ENCODE data around the gene VPS45.

VPS45 gene

DNA sequence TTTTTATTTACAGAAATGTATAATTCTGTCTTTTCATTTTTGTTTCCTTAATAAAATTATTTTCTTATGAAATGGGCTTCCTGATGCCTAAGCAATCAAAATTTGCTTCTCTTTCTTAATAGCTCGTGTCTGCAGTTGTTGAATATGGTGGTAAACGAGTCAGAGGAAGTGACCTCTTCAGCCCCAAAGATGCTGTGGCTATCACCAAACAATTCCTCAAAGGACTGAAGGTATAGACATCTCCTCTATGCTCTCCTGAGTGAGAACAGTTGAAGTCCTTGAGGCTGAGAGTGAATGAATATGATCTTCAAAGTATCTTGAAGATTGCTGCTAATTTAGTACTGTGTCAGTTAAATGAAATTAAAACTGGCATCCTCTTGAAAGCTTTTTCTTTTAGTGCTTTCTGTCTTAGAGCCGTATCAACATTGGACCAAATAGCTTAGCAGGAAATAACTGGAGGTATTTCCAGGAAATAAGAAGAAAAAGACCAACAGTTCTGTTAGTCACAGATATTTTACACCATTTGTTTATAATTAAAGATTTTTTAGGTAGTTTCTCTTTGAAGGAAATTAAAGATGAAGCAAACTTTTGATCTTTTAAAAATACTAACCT lies 24.7 kb downstream of the VPS45 start:
- peaks cover 16% of the 10 kb centered on the region for H3K4me1 Mint-ChIP-seq
- peaks cover 18% of the 10 kb centered on the region for H3K36me3 Mint-ChIP-seq
- no peaks in the 10 kb centered on the region for H3K9me3 Mint-ChIP-seq
- no peak for ATAC-seq
- H3K4me3 Mint-ChIP-seq: no peak overlapping the region
- no peaks in the 10 kb centered on the region for H3K27me3 Mint-ChIP-seq
- no peak overlapping the region for H3K27ac Mint-ChIP-seq

DNA sequence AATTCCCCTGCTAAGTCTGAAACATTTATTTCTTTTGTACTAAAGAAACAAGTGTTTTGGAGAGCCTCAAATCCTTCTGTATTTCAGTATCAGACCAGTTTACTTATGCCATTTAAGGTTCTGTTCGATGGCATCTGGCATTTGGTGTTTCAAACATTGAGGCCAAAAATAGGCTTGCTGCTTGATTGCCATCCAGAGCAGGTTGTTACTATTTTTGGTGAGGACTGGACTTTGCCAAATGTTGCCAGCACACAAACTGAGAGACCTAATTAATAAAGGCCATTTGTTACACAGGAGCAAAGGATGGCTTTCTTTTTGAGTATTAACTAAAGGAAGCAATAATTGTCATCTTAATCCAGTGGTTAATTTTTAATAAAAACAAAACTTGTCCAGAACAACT lies 26.2 kb downstream of the VPS45 start:
- no peak for ATAC-seq
- Mint-ChIP-seq H3K9me3 (no peaks in the 10 kb centered on the region), H3K36me3 (peaks cover 8% of the 10 kb centered on the region), H3K4me1 (peaks cover 16% of the 10 kb centered on the region), H3K27ac (no peak overlapping the region), H3K27me3 (no peaks in the 10 kb centered on the region), H3K4me3 (no peak overlapping the region)

DNA sequence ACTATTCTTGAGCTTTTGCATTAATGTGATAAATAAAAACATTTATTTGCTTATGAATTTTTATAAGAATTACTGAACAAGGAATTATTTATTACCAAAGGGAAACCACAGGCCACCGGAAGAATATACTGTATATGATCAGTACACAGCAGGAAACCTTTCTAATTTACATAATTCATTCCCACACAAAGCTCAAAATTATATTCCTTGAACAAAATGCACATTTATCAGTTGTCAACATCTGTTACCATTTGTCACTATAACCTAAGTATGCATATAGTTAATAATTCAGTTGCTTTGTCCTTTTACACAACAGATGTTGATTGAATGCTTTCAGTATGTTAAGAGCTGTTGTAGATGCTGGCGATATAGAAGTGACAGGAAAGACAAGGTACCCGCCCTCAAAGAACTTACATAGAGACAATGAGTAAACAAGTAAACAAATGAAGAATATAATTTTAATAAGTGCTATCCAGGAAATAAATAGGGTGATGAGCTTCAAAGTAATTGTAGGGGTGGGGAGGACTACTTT lies 27.2 kb downstream of the VPS45 start:
- Mint-ChIP-seq H3K4me3 (no peak overlapping the region), H3K27ac (no peak overlapping the region), H3K4me1 (peaks cover 13% of the 10 kb centered on the region), H3K9me3 (no peaks in the 10 kb centered on the region), H3K27me3 (no peaks in the 10 kb centered on the region), H3K36me3 (peaks cover 9% of the 10 kb centered on the region)
- ATAC-seq: no peak

DNA sequence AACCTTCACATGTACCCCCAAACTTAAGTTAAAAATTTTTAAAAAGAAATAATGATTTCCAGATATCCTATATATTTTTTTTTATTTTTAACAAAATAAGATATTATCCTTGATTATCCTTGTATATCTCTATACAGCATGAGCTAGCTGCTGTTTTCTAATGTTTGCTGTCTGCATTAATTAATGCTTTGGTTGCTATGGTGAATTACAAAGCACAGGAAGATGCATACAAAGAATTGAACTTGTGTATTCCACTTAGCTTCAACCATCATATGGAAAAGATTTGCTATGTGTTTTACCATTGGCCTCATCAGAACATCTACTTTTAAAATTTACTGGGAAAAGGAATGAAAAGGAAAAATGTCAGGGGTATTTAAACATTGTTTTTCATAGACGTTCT lies 35.4 kb downstream of the VPS45 start:
- ATAC-seq: no peak
- H3K27me3 Mint-ChIP-seq: no peaks in the 10 kb centered on the region
- no peak overlapping the region for H3K27ac Mint-ChIP-seq
- H3K36me3 Mint-ChIP-seq: peaks cover 59% of the 10 kb centered on the region
- no peak overlapping the region for H3K4me3 Mint-ChIP-seq
- no peaks in the 10 kb centered on the region for H3K9me3 Mint-ChIP-seq
- peaks cover 5% of the 10 kb centered on the region for H3K4me1 Mint-ChIP-seq

DNA sequence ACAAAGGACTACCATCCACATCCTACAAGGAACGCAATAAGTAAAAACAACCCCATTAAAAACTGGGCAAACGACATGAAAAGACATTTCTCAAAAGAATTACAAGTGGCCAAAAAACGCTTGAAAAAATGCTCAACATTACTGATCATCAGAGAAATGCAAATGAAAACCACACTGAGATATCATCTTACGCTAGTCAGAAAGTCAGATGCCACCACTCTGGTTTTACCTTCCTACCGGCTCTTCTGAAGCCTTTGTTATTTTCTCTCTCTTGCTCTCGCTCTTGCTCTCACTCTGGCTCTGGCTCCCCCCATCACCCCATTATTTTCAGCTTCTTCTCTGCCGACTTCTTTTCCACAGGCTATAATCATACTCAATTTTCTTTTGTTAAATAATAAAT lies 38.8 kb downstream of the VPS45 start:
- peaks cover 59% of the 10 kb centered on the region for H3K36me3 Mint-ChIP-seq
- no peaks in the 10 kb centered on the region for H3K27me3 Mint-ChIP-seq
- no peak for ATAC-seq
- no peak overlapping the region for H3K27ac Mint-ChIP-seq
- H3K4me1 Mint-ChIP-seq: peaks cover 17% of the 10 kb centered on the region
- H3K4me3 Mint-ChIP-seq: no peak overlapping the region
- H3K9me3 Mint-ChIP-seq: no peaks in the 10 kb centered on the region

GRCh38 chr1:150109586-150109985 lies 42.0 kb downstream of the VPS45 start:
- H3K27me3 Mint-ChIP-seq: no peaks in the 10 kb centered on the region
- no peaks in the 10 kb centered on the region for H3K9me3 Mint-ChIP-seq
- no peak overlapping the region for H3K4me3 Mint-ChIP-seq
- peaks cover 57% of the 10 kb centered on the region for H3K36me3 Mint-ChIP-seq
- no peak for ATAC-seq
- peaks cover 17% of the 10 kb centered on the region for H3K4me1 Mint-ChIP-seq
- H3K27ac Mint-ChIP-seq: peak overlapping the region; percentile 49

- Mint-ChIP-seq H3K9me3 (peaks cover 3% of the 10 kb centered on the region), H3K27ac (peak overlapping the region; percentile 49), H3K27me3 (no peaks in the 10 kb centered on the region), H3K4me1 (peaks cover 17% of the 10 kb centered on the region), H3K36me3 (peaks cover 57% of the 10 kb centered on the region), H3K4me3 (no peak overlapping the region)
- ATAC-seq: no peak
Observed at GRCh38 chr1:150110116-150110515, 42.5 kb downstream of the VPS45 start.

GRCh38 chr1:150111670-150112069 lies 44.1 kb downstream of the VPS45 start:
- H3K9me3 Mint-ChIP-seq: peaks cover 5% of the 10 kb centered on the region
- no peaks in the 10 kb centered on the region for H3K27me3 Mint-ChIP-seq
- no peak overlapping the region for H3K27ac Mint-ChIP-seq
- H3K36me3 Mint-ChIP-seq: peaks cover 59% of the 10 kb centered on the region
- H3K4me1 Mint-ChIP-seq: peaks cover 17% of the 10 kb centered on the region
- H3K4me3 Mint-ChIP-seq: no peak overlapping the region
- ATAC-seq: no peak

DNA sequence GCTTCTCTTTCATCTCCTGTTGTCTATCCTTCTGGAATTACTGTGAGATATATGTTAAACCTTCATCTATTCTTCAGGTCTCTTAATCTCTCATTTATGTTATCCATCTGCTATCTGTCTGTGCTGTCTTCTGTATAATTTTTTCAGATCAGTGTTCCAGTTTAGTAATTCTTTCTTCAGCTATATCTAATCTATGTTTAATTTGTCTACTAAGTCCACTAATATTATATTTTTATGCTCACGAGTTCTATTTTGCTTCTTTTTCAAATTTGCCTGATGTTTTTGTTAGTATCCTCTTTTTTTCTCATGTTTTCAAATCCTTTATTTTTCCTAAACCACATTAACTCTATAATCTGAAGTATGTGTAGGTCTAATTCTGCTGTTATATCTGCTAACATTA lies 47.5 kb downstream of the VPS45 start:
- peaks cover 5% of the 10 kb centered on the region for H3K4me1 Mint-ChIP-seq
- ATAC-seq: no peak
- H3K27me3 Mint-ChIP-seq: no peaks in the 10 kb centered on the region
- H3K27ac Mint-ChIP-seq: no peak overlapping the region
- H3K9me3 Mint-ChIP-seq: peaks cover 5% of the 10 kb centered on the region
- H3K36me3 Mint-ChIP-seq: peaks cover 45% of the 10 kb centered on the region
- H3K4me3 Mint-ChIP-seq: no peak overlapping the region

DNA sequence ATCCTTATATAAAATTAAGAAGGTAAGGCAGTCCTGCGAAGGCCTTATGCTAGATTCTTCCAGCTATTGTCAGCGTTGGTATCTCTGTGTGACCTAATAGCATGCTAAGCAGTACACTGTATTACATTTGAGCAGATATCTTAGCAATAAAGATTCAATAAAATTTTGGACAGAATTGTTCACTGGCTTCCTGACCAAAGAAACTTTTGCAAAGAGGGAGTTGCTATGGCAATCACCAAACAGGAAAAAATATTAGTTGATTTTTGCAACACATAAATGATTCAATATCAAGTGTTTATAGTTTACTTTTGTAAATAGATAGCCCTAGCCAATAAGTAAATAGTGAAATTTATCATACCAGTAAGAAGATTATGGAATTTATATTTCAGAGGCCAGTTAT lies 51.1 kb downstream of the VPS45 start:
- H3K27ac Mint-ChIP-seq: no peak overlapping the region
- no peaks in the 10 kb centered on the region for H3K27me3 Mint-ChIP-seq
- H3K9me3 Mint-ChIP-seq: peaks cover 5% of the 10 kb centered on the region
- peaks cover 7% of the 10 kb centered on the region for H3K4me1 Mint-ChIP-seq
- no peak for ATAC-seq
- H3K4me3 Mint-ChIP-seq: no peak overlapping the region
- peaks cover 44% of the 10 kb centered on the region for H3K36me3 Mint-ChIP-seq

DNA sequence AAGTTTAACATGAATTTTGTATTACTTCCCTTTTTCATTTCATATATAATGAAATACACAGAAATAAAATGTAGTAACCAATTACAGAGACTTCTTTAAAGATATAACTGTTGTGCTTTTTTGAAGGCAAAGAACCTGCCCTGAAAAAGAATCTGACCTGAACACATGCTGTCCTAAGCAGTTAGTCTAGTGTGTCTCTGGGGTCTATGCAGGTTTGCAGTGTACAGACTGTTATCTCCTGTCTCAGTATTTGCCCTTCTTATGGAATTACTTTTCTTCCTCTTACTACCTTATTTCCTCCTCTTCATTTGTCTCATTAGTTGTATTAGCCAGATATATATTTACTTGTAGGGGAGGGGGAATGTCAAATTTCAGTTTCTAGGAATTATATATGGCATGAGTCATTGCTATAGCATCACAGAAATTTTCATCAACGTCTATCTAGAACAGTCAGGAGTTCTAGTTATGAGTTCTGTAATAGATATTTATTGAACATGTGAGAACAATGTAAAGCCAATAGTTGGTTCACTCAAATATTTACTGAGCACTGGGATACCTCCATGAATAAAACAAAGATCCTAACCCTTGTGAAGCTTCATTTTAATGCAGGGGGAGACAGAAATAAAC lies 53.8 kb downstream of the VPS45 start:
- H3K4me3 Mint-ChIP-seq: no peak overlapping the region
- no peaks in the 10 kb centered on the region for H3K9me3 Mint-ChIP-seq
- H3K27me3 Mint-ChIP-seq: no peaks in the 10 kb centered on the region
- H3K27ac Mint-ChIP-seq: peak overlapping the region; percentile 42
- peaks cover 7% of the 10 kb centered on the region for H3K4me1 Mint-ChIP-seq
- H3K36me3 Mint-ChIP-seq: peaks cover 20% of the 10 kb centered on the region
- ATAC-seq: no peak

- no peak for ATAC-seq
- H3K4me3 Mint-ChIP-seq: no peak overlapping the region
- H3K27me3 Mint-ChIP-seq: no peaks in the 10 kb centered on the region
- peaks cover 14% of the 10 kb centered on the region for H3K36me3 Mint-ChIP-seq
- H3K9me3 Mint-ChIP-seq: no peaks in the 10 kb centered on the region
- no peak overlapping the region for H3K27ac Mint-ChIP-seq
- H3K4me1 Mint-ChIP-seq: no peaks in the 10 kb centered on the region
Observed at GRCh38 chr1:150126811-150127210, 59.2 kb downstream of the VPS45 start.

GRCh38 chr1:150127464-150127863 lies 59.9 kb downstream of the VPS45 start:
- H3K27me3 Mint-ChIP-seq: no peaks in the 10 kb centered on the region
- H3K9me3 Mint-ChIP-seq: no peaks in the 10 kb centered on the region
- H3K4me3 Mint-ChIP-seq: no peak overlapping the region
- no peak overlapping the region for H3K27ac Mint-ChIP-seq
- no peak for ATAC-seq
- no peaks in the 10 kb centered on the region for H3K4me1 Mint-ChIP-seq
- peaks cover 11% of the 10 kb centered on the region for H3K36me3 Mint-ChIP-seq

- H3K36me3 Mint-ChIP-seq: peaks cover 12% of the 10 kb centered on the region
- H3K27ac Mint-ChIP-seq: no peak overlapping the region
- H3K4me3 Mint-ChIP-seq: no peak overlapping the region
- H3K9me3 Mint-ChIP-seq: no peaks in the 10 kb centered on the region
- H3K4me1 Mint-ChIP-seq: no peaks in the 10 kb centered on the region
- no peaks in the 10 kb centered on the region for H3K27me3 Mint-ChIP-seq
- no peak for ATAC-seq
Observed at GRCh38 chr1:150127868-150128267, 60.3 kb downstream of the VPS45 start.

- Mint-ChIP-seq H3K4me3 (no peak overlapping the region), H3K27ac (no peak overlapping the region), H3K9me3 (no peaks in the 10 kb centered on the region), H3K36me3 (peaks cover 14% of the 10 kb centered on the region), H3K4me1 (no peaks in the 10 kb centered on the region), H3K27me3 (no peaks in the 10 kb centered on the region)
- ATAC-seq: no peak
Observed at GRCh38 chr1:150132372-150132771, 64.8 kb downstream of the VPS45 start.

DNA sequence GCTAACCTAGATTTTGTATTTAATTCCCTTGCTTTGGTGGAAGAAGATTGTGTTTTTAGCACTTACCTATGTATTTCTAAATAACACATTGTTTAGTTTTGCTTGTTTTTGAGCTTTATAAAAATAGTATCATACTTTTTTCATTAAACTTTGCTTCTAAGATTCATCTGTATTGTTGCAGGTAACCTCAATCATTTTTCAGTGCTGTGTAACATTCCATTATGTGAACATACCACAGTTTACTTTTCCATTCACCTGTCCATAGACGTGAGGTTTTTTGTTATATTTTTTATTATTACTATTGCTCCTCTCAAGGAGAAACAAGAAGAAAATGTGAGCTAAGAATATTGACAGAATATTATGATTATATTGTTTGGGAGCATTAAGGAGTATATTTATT lies 67.0 kb downstream of the VPS45 start:
- Mint-ChIP-seq H3K27ac (no peak overlapping the region), H3K4me3 (no peak overlapping the region), H3K9me3 (no peaks in the 10 kb centered on the region), H3K36me3 (peaks cover 14% of the 10 kb centered on the region), H3K4me1 (no peaks in the 10 kb centered on the region), H3K27me3 (no peaks in the 10 kb centered on the region)
- ATAC-seq: no peak

Measured in stimulated activated memory B cell treated with anti-CD40 and anti-IgM and Interleukin-4, amounts not matched to agents 10 μg/mL and 1 μg/mL and 100 μg/mL, for 72 hours (primary cell).